CD4-positive, alpha-beta memory T cell (primary cell): Measurements from ENCODE around the gene CCDC158. TPM values are rescaled to one million over a fixed set of nuclear protein-coding genes. Genes with fewer than 3 reads are reported as not detected.

Experiments used
- CTCF ChIA-PET: fragments of 350-600 bp; sonication (Branson Sonifier 250); formaldehyde crosslinking; loops from one replicate; lab custom pipeline; 2021; ENCODE audit warnings: inconsistent platforms; ENCODE audit not compliant: partially characterized antibody; lab: Charles Lee
- POLR2A ChIA-PET: fragments of 350-600 bp; sonication (Branson Sonifier 250); formaldehyde crosslinking; loops from one replicate; lab custom pipeline; 2021; ENCODE audit not compliant: partially characterized antibody; lab: Charles Lee
- DNase-seq, 5 donors: peaks; one replicate each; pipeline versions ENCODE4 v3.0.0 to v3.0.0-alpha.2; 2020 to 2022; ENCODE audit warnings: mixed read lengths in 1 of 5
- H3K27ac ChIP-seq: one replicate; pipeline ENCODE4 v1.7.0; 2013; ENCODE audit warnings: low read depth, low read length
- H3K27me3 ChIP-seq: 2 replicates; pipeline ENCODE4 v1.7.0; 2013; ENCODE audit warnings: mild to moderate bottlenecking, low read length, moderate library complexity; ENCODE audit not compliant: insufficient read depth
- H3K36me3 ChIP-seq: 2 replicates; pipeline ENCODE4 v1.7.0; 2013; ENCODE audit warnings: mild to moderate bottlenecking, low read length, moderate library complexity; ENCODE audit not compliant: insufficient read depth
- H3K4me1 ChIP-seq: 2 replicates; pipeline ENCODE4 v1.7.0; 2013; ENCODE audit warnings: mild to moderate bottlenecking, low read length, moderate library complexity; ENCODE audit not compliant: insufficient read depth
- H3K4me3 ChIP-seq, 2 donors: one replicate each; pipeline ENCODE4 v1.7.0; 2013; ENCODE audit warnings: low read length in 2 of 2, mild to moderate bottlenecking in 1 of 2
- H3K9me3 ChIP-seq, 2 donors: one replicate each; pipeline ENCODE4 v1.7.0; 2013; ENCODE audit warnings: low read length in 2 of 2, control low read depth in 1 of 2; ENCODE audit not compliant: control insufficient read depth in 1 of 2
- H3K27ac Mint-ChIP-seq, 7 donors: one replicate each; pipeline ENCODE4 v1.8.0; 2020 to 2021; ENCODE audit warnings: mixed read lengths in 7 of 7, mild to moderate bottlenecking in 6 of 7, inconsistent platforms in 3 of 7, moderate library complexity in 3 of 7
- H3K27me3 Mint-ChIP-seq, 2 donors: one replicate each; pipeline ENCODE4 v1.8.0; 2020 to 2021; ENCODE audit warnings: mixed read lengths in 2 of 2
- H3K36me3 Mint-ChIP-seq, 2 donors: one replicate each; pipeline ENCODE4 v1.8.0; 2020 to 2021; ENCODE audit warnings: mixed read lengths in 2 of 2, inconsistent platforms in 1 of 2, mild to moderate bottlenecking in 1 of 2
- H3K4me1 Mint-ChIP-seq, 4 donors: one replicate each; pipeline ENCODE4 v1.8.0; 2020 to 2021; ENCODE audit warnings: mixed read lengths in 4 of 4, mild to moderate bottlenecking in 1 of 4
- H3K4me3 Mint-ChIP-seq, 8 donors: one replicate each; pipeline ENCODE4 v1.8.0; 2020 to 2021; ENCODE audit warnings: mixed read lengths in 8 of 8, mild to moderate bottlenecking in 7 of 8, moderate library complexity in 6 of 8, inconsistent platforms in 3 of 8
- H3K9me3 Mint-ChIP-seq, 8 donors: one replicate each; pipeline ENCODE4 v1.8.0; 2020 to 2021; ENCODE audit warnings: mixed read lengths in 8 of 8, mild to moderate bottlenecking in 5 of 8, inconsistent platforms in 3 of 8, moderate library complexity in 1 of 8
- intact Hi-C: fragments of 100-400 bp; cut with micrococcal nuclease; formaldehyde crosslinking; loops from one replicate; pipeline ENCODE4 v1.15.1; 2023
- polyA plus RNA-seq, 2 donors: library from polyadenylated mRNA; unstranded; fragments of 300-500 nt; fragmentation: Illumina TruSeq; gene quantifications; one replicate each; pipeline ENCODE4 v1.2.3, GENCODE V29; 2021
- total RNA-seq, 2 experiments: library from RNA; stranded (reverse); gene quantifications; one replicate each; pipeline ENCODE4 v1.2.3, GENCODE V29; 2021

Gene CCDC158
- total and polyA plus RNA-seq, 4 experiments from 2014 or later: not detected

DNA sequence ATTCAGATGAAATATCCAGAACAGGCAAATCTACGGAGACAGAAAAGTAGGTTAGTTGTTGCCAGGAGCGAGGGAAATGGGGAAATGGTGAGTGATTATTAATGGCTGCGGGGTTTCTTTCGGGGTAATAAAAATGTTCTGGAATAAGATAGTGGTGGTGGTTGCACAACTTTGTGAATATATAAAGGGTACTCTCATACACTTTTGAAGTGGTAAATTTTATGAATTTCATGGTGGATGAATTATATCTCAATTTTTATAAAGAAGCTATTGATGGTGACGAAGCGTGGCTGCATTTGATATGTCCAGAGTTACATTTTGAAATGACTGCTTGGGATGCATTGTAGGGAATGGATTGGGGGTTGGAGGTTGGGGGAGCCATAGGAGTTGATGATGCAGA lies 153.1 kb downstream of the CCDC158 start:
- H3K4me1 ChIP-seq: no peaks in the 10 kb centered on the region
- H3K4me1 Mint-ChIP-seq: no peaks in the 10 kb centered on the region
- H3K36me3 Mint-ChIP-seq: no peaks in the 10 kb centered on the region
- H3K4me3 Mint-ChIP-seq: no peak overlapping the region
- no peaks in the 10 kb centered on the region for H3K9me3 ChIP-seq
- H3K4me3 ChIP-seq: no peak overlapping the region
- H3K36me3 ChIP-seq: no peaks in the 10 kb centered on the region
- no peak for DNase-seq
- intact Hi-C loops: no loop called here
- POLR2A ChIA-PET: no interaction called here
- no peaks in the 10 kb centered on the region for H3K9me3 Mint-ChIP-seq
- no peak overlapping the region for H3K27ac ChIP-seq
- H3K27me3 Mint-ChIP-seq: peaks cover 0 to 9% of the 10 kb centered on the region in 2 donors
- no peak overlapping the region for H3K27ac Mint-ChIP-seq
- CTCF ChIA-PET: interaction anchor here (1.2 kb wide), 1 partner anchor 111 kb away, joined by 3 read pairs; no protein-coding TSS in a partner anchor
- H3K27me3 ChIP-seq: no peaks in the 10 kb centered on the region

DNA sequence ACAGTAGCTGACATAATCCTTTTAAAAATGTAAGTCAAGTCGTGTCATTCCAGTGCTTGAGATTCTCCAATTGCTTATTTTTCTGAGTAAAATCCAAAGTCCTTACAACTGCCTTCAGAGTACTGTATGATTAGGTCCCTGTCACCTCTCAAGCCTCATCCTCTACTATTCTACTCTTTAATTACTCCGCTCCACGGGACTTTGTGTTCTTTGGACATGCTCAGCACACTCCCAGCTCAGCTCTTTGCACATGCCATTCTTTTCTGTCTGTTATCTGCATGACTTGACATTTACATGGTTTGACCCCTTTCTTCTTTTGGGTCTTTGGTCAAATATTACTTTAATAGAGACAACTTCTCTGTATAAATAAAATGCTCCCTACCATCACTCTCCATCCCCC lies 154.3 kb downstream of the CCDC158 start:
- ChIA-PET CTCF (interaction anchor here (1.2 kb wide), 1 partner anchor 112 kb away, joined by 3 read pairs; no protein-coding TSS in a partner anchor), POLR2A (no interaction called here)
- peaks cover 0 to 6% of the 10 kb centered on the region in 2 donors for H3K27me3 Mint-ChIP-seq
- no peaks in the 10 kb centered on the region for H3K36me3 ChIP-seq
- no peaks in the 10 kb centered on the region for H3K9me3 ChIP-seq
- no peak overlapping the region for H3K27ac ChIP-seq
- no peaks in the 10 kb centered on the region for H3K4me1 ChIP-seq
- intact Hi-C loops: no loop called here
- H3K9me3 Mint-ChIP-seq: no peaks in the 10 kb centered on the region
- H3K4me3 ChIP-seq: no peak overlapping the region
- H3K36me3 Mint-ChIP-seq: no peaks in the 10 kb centered on the region
- DNase-seq: no peak
- no peak overlapping the region for H3K27ac Mint-ChIP-seq
- H3K4me1 Mint-ChIP-seq: no peaks in the 10 kb centered on the region
- H3K4me3 Mint-ChIP-seq: no peak overlapping the region
- H3K27me3 ChIP-seq: no peaks in the 10 kb centered on the region

DNA sequence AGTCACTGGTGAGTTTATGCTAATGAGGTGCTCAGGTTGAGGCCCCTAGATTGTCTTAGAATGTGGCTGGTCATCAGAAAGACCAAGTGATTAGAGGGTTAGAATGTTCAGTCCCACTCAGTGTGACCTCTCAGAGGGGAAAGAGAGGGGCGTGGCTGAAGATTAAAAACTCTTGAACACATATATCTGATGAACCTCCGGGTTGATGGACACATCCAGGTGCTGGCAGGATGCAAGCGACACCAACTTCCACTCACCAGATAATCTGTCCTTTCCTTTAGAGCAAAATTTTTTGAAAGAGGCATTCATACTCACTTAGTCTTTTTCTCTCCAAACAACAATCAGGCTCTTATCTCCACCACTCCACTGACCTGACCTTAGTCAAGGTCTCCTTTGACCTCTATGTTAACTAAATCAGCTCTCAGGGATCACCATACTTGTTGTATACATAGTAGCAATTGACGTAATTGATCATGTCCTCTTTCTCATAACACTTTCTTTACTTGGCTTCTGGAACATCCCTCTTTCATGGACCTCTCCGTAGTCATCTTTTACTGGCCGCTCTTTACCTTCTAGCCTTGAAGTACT lies 155.2 kb downstream of the CCDC158 start:
- DNase-seq: no peak
- Mint-ChIP-seq H3K27me3 (peaks cover 3 to 5% of the 10 kb centered on the region in 2 donors), H3K9me3 (no peaks in the 10 kb centered on the region), H3K36me3 (no peaks in the 10 kb centered on the region), H3K27ac (no peak overlapping the region), H3K4me3 (no peak overlapping the region), H3K4me1 (no peaks in the 10 kb centered on the region)
- no peaks in the 10 kb centered on the region for H3K9me3 ChIP-seq
- H3K36me3 ChIP-seq: no peaks in the 10 kb centered on the region
- H3K4me1 ChIP-seq: no peaks in the 10 kb centered on the region
- intact Hi-C loops: no loop called here
- H3K27ac ChIP-seq: no peak overlapping the region
- POLR2A ChIA-PET: no interaction called here
- H3K4me3 ChIP-seq: no peak overlapping the region
- CTCF ChIA-PET: no interaction called here
- H3K27me3 ChIP-seq: no peaks in the 10 kb centered on the region

Other genes with a start within 250 kb of the CCDC158 start
- 10 to 100 TPM; 23.3 to 23.5 TPM for gene SCARB2, start 207.3 kb downstream of the CCDC158 start, total RNA-seq
- 10 to 100 TPM; 10.2 to 15.7 TPM for gene SCARB2, start 207.3 kb downstream of the CCDC158 start, polyA plus RNA-seq
- gene FAM47E, start 169.4 kb downstream of the CCDC158 start, total RNA-seq: under 1 TPM in 1 of 2 experiments, not detected in 1; 0.64 TPM
- gene FAM47E, start 169.4 kb downstream of the CCDC158 start, polyA plus RNA-seq: under 1 TPM in 1 of 2 donors, not detected in 1; 0.18 TPM
- gene STBD1, start 114.4 kb downstream of the CCDC158 start, total RNA-seq: 1 to 10 TPM; 3.6 to 3.8 TPM
- gene STBD1, start 114.4 kb downstream of the CCDC158 start, polyA plus RNA-seq: 1 to 10 TPM; 1.2 to 3.4 TPM
- gene SHROOM3, start 14.1 kb upstream of the CCDC158 start, total RNA-seq: not detected
- gene SHROOM3, start 14.1 kb upstream of the CCDC158 start, polyA plus RNA-seq: not detected